Adrenal gland (tissue), 5 donors: ENCODE measurements around the gene SETD3.

Source experiments
- CTCF ChIP-seq, 6 experiments: fragments of 450-650 bp in 4 of 6; fragments of 200-600 bp in 2 of 6; sonication (generic) in 1 of 6; IDR thresholded peaks; 1 replicate in 5 of 6; 2 replicates in 1 of 6; pipeline versions ENCODE4 v1.5.1 to v1.8.0; 2016 to 2021; ENCODE audit warnings: antibody characterized with exemption in 6 of 6, mild to moderate bottlenecking in 2 of 6, moderate library complexity in 1 of 6
- POLR2A ChIP-seq, 2 donors: fragments of 450-650 bp; IDR thresholded peaks; one replicate each; pipeline ENCODE4 v1.6.1; 2017; ENCODE audit warnings: antibody characterized with exemption in 2 of 2, mild to moderate bottlenecking in 2 of 2, moderate library complexity in 1 of 2
- donor health status: DM: no; HTN: no; CAD: no.

DNA sequence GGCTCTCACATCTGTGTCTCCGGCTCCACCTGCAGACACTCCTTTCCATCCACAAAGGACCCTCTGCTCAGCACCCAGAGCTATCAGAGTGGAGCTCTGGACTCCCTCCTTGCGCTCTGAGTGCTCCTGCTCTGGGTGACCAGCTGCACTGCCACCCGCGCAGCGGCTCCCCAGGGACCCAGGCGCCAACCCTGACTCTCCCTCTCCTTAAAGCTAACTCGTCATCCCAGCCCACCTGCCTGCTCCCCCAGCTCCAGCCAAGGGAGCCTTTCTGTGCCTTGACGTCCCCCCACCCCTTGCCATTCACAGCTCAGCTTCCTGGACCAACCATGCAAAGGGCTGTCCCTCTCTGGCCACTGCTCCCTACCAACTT, 99.0 kb downstream of the SETD3 start:
- no peak for TF ChIP-seq CTCF (IDR thresholded peaks at IDR 0.05)
- no peak for TF ChIP-seq POLR2A (IDR thresholded peaks at IDR 0.05)
